ENCODE measurements around the gene TSHZ2.

GRCh38 chr20:52939141-52939540, 33.0 kb upstream of the TSHZ2 start:
- TF ChIP-seq CTCF (IDR thresholded peaks at IDR 0.05; ENCODE audit: insufficient read depth, low read depth, low read length) (no peak), EZH2 (IDR thresholded peaks at IDR 0.05; ENCODE audit: insufficient read depth, low read length) (no peak)

All from astrocyte (in vitro differentiated cells and primary cell).